Central memory CD8-positive, alpha-beta T cell (primary cell): ENCODE measurements around the gene ARPP19.
A peak's percentile ranks its signal among the peaks of the same experiment; 100 is the strongest.
"Not testable (repeated sequence)": the region's sequence is repeated elsewhere in the genome, so short reads cannot be mapped to it uniquely, and the experiment has no call there.

Experiments
- ATAC-seq: fragments of 150-1000 bp; cut with Tn5 transposase; replicated peaks from 2 replicates; pipeline ENCODE4 v1.10.0; 2022; ENCODE audit warnings: mild to moderate bottlenecking, moderate FRiP score, moderate number of reproducible peaks; ENCODE audit not compliant: poor library complexity, severe bottlenecking; ENCODE audit errors: extremely low read depth
- DNase-seq, 2 donors: peaks; one replicate each; pipeline ENCODE4 v3.0.0; 2021; ENCODE audit warnings: low spot score in 2 of 2
- H3K27ac Mint-ChIP-seq: one replicate; pipeline ENCODE4 v1.8.0; 2022; ENCODE audit warnings: low read depth, mild to moderate bottlenecking, moderate library complexity, mixed read lengths
- H3K27me3 Mint-ChIP-seq: one replicate; pipeline ENCODE4 v1.8.0; 2022; ENCODE audit warnings: mixed read lengths
- H3K36me3 Mint-ChIP-seq: one replicate; pipeline ENCODE4 v1.8.0; 2022; ENCODE audit warnings: mild to moderate bottlenecking, moderate library complexity, mixed read lengths; ENCODE audit not compliant: insufficient read depth
- H3K4me1 Mint-ChIP-seq: one replicate; pipeline ENCODE4 v1.8.0; 2022; ENCODE audit warnings: mixed read lengths
- H3K4me3 Mint-ChIP-seq: one replicate; pipeline ENCODE4 v1.8.0; 2022; ENCODE audit warnings: mild to moderate bottlenecking, moderate library complexity, mixed read lengths
- H3K9me3 Mint-ChIP-seq: one replicate; pipeline ENCODE4 v1.8.0; 2022; ENCODE audit warnings: mixed read lengths

ARPP19 gene

GRCh38 chr15:52565417-52566358 is 3.1 kb downstream of the ARPP19 start:
- H3K27ac Mint-ChIP-seq, H3K9me3 Mint-ChIP-seq, ATAC-seq, DNase-seq, H3K27me3 Mint-ChIP-seq, H3K4me3 Mint-ChIP-seq: not testable (repeated sequence)
- Mint-ChIP-seq H3K36me3 (peaks cover 17% of the 10 kb centered on the region), H3K4me1 (peaks cover 52% of the 10 kb centered on the region)

DNA sequence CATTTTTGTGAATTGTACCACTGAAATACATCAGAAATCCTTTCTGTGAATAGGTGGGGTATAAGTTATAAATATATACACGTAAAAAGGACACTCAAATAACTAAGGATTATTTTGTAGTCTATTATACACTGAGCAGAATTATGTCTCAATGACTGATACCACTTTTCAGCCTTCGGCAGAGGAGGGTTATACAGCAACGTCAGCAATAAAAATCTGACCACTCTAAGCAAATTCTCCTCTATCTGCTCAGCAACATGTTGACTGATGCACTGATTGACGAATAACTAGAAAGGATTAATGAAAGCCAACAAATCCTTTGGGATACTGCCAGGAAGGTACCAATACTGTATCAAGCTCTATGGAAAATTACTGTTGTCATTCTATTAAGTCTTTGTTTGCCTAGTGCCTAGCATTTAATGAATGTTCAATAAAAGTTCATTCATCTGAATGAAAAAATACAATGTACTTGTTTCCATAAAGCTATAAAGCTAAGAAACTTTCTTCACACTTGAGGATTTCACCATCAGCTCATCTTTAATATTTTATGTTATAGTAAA is 5.2 kb downstream of the ARPP19 start:
- Mint-ChIP-seq H3K27ac (no peak overlapping the region), H3K9me3 (no peaks in the 10 kb centered on the region), H3K4me3 (no peak overlapping the region), H3K36me3 (peaks cover 13% of the 10 kb centered on the region), H3K27me3 (no peaks in the 10 kb centered on the region), H3K4me1 (peaks cover 63% of the 10 kb centered on the region)
- DNase-seq, result no peak
- ATAC-seq, result no peak

DNA sequence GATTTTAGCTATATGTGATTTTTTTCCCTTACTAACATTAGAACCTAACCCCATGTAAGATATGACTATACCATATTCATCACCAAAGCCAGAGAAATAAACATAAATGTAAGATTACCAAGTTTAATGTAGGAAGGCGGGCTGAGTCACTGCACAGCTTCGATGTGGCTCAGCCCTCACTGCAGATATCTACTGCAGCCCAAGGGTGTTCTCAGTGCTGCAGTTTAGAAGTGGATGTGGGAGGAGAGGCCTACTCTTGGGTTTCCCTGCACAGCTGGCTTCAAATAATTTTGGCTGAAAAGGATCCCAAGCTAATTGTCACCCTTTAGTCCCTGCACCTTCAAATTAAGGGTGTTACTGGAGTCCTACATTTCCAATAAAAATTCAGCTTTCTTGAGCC is 9.3 kb downstream of the ARPP19 start:
- peak; percentile 47 for ATAC-seq

DNA sequence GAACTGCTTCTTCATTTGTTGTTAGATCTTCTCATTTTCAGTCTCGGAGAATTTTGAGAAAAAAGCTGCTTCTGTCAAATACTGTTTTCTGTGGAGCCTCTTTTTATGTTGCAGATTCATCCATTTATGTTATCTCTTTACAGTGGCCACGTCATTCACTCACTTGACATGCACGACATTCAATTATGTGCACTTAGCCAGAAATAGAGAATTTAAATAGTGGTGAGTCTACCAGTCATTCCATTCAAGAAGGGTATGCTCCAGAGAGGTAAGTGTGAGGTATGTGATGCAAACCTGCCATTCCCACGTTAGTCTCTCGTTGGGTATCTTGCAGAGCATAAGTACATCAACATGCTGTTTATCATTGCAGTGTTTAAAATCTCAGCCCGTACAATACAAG is 9.8 kb downstream of the ARPP19 start:
- Mint-ChIP-seq H3K4me3 (peak overlapping the region; percentile 63), H3K9me3 (no peaks in the 10 kb centered on the region), H3K27me3 (no peaks in the 10 kb centered on the region), H3K27ac (peak overlapping the region; percentile 91), H3K36me3 (peaks cover 20% of the 10 kb centered on the region), H3K4me1 (peaks cover 66% of the 10 kb centered on the region)
- ATAC-seq (peak; percentile 16), DNase-seq (no peak)

More for the DNA sequence above, 9.3 kb downstream of the ARPP19 start:
- no peak for DNase-seq
- Mint-ChIP-seq H3K4me3 (peak overlapping the region; percentile 63), H3K9me3 (no peaks in the 10 kb centered on the region), H3K27me3 (no peaks in the 10 kb centered on the region), H3K27ac (peak overlapping the region; percentile 32), H3K36me3 (peaks cover 16% of the 10 kb centered on the region), H3K4me1 (peaks cover 66% of the 10 kb centered on the region)

DNA sequence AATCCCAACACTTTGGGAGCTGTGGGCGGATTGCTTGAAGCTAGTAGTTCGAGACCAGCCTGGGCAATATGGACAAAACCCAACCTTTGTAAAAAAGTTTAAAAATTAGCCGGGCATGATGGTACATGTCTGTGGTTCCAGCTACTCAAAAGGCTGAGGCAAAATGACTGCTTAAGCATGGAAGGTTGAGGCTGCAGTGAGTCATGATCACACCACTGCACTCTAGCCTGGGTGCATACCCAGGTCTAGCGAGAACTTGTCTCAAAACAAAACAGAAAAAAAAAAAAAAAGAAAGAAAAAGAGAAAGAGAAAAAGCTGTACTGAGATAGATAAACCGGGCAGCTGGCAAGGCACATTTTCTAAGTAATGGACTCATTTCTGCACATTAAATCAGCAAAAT is 10.6 kb downstream of the ARPP19 start:
- DNase-seq (peak in 1 of 2 donors; percentile 18), ATAC-seq (peak; percentile 85)
- Mint-ChIP-seq H3K4me1 (peaks cover 69% of the 10 kb centered on the region), H3K9me3 (no peaks in the 10 kb centered on the region), H3K27me3 (no peaks in the 10 kb centered on the region), H3K4me3 (peak overlapping the region; percentile 63), H3K27ac (peak overlapping the region; percentile 91), H3K36me3 (peaks cover 24% of the 10 kb centered on the region)

DNA sequence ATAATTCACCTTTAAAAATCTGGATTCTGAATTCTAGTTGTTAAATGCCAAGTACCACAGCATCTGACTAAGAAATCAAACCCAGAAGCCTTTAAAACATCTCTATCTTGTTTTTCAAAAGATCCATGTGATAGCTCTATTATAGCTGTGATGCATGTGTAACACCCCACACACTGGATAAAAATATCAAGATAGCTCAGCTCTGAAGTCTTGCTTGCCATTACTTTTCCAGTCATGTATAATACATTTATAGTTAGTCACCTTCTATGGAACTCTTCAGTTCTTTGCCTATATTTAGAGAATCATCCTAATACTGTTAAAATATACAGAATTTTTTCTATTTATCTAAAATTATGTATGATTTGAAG is 11.6 kb downstream of the ARPP19 start:
- DNase-seq (no peak), ATAC-seq (no peak)
- H3K9me3 Mint-ChIP-seq, result no peaks in the 10 kb centered on the region
- peaks cover 61% of the 10 kb centered on the region for H3K4me1 Mint-ChIP-seq
- peaks cover 26% of the 10 kb centered on the region for H3K36me3 Mint-ChIP-seq
- H3K4me3 Mint-ChIP-seq, result no peak overlapping the region
- H3K27me3 Mint-ChIP-seq, result no peaks in the 10 kb centered on the region
- peak overlapping the region; percentile 91 for H3K27ac Mint-ChIP-seq

DNA sequence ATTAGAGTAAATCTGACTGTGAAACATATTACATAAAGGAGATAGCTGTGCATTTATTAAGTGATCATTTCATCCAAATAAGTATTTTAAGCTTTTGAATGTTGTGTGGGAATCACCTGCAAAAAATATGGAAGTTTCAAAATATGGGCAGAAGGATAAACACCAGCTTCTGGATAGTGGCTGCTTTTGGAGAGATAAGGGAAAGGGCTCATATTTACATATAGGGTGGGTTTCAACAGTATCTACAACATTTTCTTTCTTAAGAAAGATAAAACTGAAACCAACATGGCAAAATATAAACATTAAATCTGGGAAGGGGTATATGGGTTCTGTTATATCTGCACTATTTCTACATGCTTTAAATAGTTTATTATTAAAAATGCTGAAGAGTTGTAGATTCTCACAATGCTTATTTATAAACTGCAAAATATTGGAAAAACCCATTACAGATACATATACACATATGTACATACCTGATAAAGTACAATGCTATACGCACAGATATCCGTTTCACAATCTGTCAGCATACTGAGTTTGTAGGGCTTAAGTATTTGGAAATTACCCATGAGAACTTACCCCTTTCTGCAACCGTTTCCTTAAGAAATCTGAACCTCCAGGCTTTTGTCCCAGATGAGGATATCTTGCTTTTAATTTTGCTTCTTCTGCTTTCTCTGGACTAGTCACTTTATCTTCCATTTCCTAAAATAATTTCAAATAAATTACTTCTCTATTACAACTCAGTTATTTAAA is 12.1 kb downstream of the ARPP19 start:
- Mint-ChIP-seq H3K4me3 (no peak overlapping the region), H3K27ac (peak overlapping the region; percentile 91), H3K36me3 (peaks cover 31% of the 10 kb centered on the region), H3K27me3 (no peaks in the 10 kb centered on the region), H3K4me1 (peaks cover 61% of the 10 kb centered on the region), H3K9me3 (no peaks in the 10 kb centered on the region)
- no peak for ATAC-seq
- DNase-seq, result no peak

DNA sequence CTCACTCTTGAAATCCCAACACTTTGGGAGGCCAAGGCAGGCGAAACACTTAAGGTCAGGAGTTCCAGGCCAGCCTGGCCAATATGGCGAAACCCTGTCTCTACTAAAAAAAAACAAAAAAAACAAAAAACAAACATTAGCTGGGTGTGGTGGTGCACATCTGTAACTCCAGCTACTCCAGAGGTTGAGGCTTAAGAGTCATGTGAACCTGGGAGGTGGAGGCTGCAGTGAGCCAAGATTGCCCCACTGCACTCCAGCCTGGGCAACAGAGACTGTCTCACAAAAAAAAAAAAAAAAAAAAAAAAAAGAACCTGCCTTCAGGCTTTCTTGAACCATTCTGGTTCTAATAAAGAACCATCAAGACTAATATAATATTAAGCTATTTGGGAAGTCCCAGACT is 16.5 kb downstream of the ARPP19 start:
- Mint-ChIP-seq H3K36me3 (peaks cover 53% of the 10 kb centered on the region), H3K27ac (no peak overlapping the region)
- no peak for ATAC-seq

GRCh38 chr15:52551762-52552161 is 17.1 kb downstream of the ARPP19 start:
- Mint-ChIP-seq H3K9me3 (no peaks in the 10 kb centered on the region), H3K27me3 (no peaks in the 10 kb centered on the region), H3K4me1 (peaks cover 24% of the 10 kb centered on the region), H3K36me3 (peaks cover 58% of the 10 kb centered on the region), H3K27ac (no peak overlapping the region), H3K4me3 (no peak overlapping the region)
- DNase-seq (no peak), ATAC-seq (no peak)

More for the DNA sequence above, 16.5 kb downstream of the ARPP19 start:
- DNase-seq, result no peak
- peaks cover 21% of the 10 kb centered on the region for H3K4me1 Mint-ChIP-seq
- no peaks in the 10 kb centered on the region for H3K27me3 Mint-ChIP-seq
- H3K4me3 Mint-ChIP-seq, result no peak overlapping the region
- H3K9me3 Mint-ChIP-seq, result no peaks in the 10 kb centered on the region

DNA sequence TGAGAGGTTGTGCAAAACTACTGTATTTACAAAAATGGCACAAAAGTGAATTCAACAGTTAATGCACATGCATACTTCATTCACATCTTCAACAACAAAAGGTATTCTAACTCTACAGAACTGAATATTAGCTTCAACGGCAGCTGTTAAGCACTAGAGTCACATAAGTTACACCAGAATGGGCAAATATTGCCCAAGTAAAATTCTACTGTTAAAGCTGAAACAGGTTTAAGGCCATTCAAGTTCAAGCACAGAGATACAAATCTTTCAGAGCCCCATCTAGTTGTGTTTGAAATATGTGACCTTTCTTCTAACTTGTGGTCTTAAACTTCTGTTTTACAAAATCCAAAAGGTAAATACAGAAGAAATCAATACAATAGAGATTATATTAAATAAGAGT is 17.6 kb downstream of the ARPP19 start:
- not testable (repeated sequence) for DNase-seq, H3K4me3 Mint-ChIP-seq, ATAC-seq, H3K9me3 Mint-ChIP-seq, H3K27ac Mint-ChIP-seq, H3K27me3 Mint-ChIP-seq
- Mint-ChIP-seq H3K36me3 (peaks cover 55% of the 10 kb centered on the region), H3K4me1 (peaks cover 24% of the 10 kb centered on the region)

- DNase-seq (peak in 1 of 2 donors; percentile 19), ATAC-seq (peak; percentile 58)
- peak overlapping the region; percentile 28 for H3K4me3 Mint-ChIP-seq
- H3K4me1 Mint-ChIP-seq, result peaks cover 13% of the 10 kb centered on the region
- H3K27ac Mint-ChIP-seq, result peak overlapping the region; percentile 59
- no peaks in the 10 kb centered on the region for H3K9me3 Mint-ChIP-seq
- no peaks in the 10 kb centered on the region for H3K27me3 Mint-ChIP-seq
- H3K36me3 Mint-ChIP-seq, result peaks cover 34% of the 10 kb centered on the region
Observed at GRCh38 chr15:52546031-52546751, 22.6 kb downstream of the ARPP19 start.

DNA sequence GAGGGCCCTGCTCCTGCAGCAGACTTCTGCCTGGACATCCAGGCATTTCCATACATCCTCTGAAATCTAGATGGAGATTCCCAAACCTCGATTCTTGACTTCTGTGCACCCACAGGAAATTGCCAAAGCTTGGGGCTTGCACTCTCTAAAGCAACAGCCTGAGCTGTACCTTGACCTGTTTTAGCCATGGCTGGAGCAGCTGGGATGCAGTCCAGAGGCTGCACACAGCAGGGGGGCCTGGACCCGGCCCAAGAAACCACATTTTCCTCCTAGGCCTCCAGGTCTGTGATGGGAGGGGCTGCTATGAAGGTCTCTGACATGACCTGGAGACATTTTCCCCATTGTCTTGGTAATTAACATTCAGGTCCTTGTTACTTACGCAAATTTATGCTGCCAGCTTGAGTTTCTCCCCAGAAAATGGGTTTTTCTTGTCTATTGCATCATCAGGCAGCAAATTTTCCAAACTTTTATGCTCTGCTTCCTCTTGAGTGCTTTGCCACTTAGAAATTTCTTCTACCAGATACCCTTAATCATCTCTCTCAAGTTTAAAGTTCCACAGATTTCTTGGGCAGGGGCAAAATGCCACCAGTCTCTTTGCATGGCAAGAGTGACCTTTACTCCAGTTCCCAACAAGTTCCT is 28.3 kb downstream of the ARPP19 start:
- Mint-ChIP-seq H3K4me1 (no peaks in the 10 kb centered on the region), H3K36me3 (no peaks in the 10 kb centered on the region), H3K27ac (no peak overlapping the region), H3K9me3 (no peaks in the 10 kb centered on the region), H3K4me3 (no peak overlapping the region), H3K27me3 (no peaks in the 10 kb centered on the region)
- ATAC-seq (no peak), DNase-seq (no peak)
